MV-4-11 (cell line): ENCODE results near the gene PHLDB2.
"Not testable (repeated sequence)": the region's sequence is repeated elsewhere in the genome, so short reads cannot be mapped to it uniquely, and the experiment has no call there.

Source experiments
- DNase-seq: peaks from one replicate; lab custom pipeline; 2025; lab: John Stamatoyannopoulos, UW

Gene PHLDB2

GRCh38 chr3:111859061-111859973 lies at the start of gene PHLDB2:
Gene PHLDB2, plus strand, starts transcription at chr3:111859265. Its CDS starts 24,813 bp downstream, at chr3:111884078.
- no peak for DNase-seq

GRCh38 chr3:111810909-111811308 lies 48.2 kb upstream of the PHLDB2 start:
- no peak for DNase-seq

GRCh38 chr3:111811811-111812210 lies 47.3 kb upstream of the PHLDB2 start:
- DNase-seq = no peak

GRCh38 chr3:111812701-111813100 lies 46.4 kb upstream of the PHLDB2 start:
- no peak for DNase-seq

GRCh38 chr3:111813441-111813840 lies 45.6 kb upstream of the PHLDB2 start:
- no peak for DNase-seq

GRCh38 chr3:111813979-111814378 lies 45.1 kb upstream of the PHLDB2 start:
- DNase-seq = no peak

- DNase-seq = not testable (repeated sequence)
These were observed 42.3 kb upstream of the PHLDB2 start for GRCh38 chr3:111816771-111817170.

- DNase-seq = no peak
These were observed 39.1 kb upstream of the PHLDB2 start for GRCh38 chr3:111819927-111820326.

- DNase-seq = no peak
These were observed 38.4 kb upstream of the PHLDB2 start for GRCh38 chr3:111820651-111821050.

GRCh38 chr3:111821891-111822290 lies 37.2 kb upstream of the PHLDB2 start:
- no peak for DNase-seq

- DNase-seq = no peak
These were observed 36.3 kb upstream of the PHLDB2 start for GRCh38 chr3:111822804-111823203.

- no peak for DNase-seq
These were observed 35.7 kb upstream of the PHLDB2 start for GRCh38 chr3:111823341-111823855.

- no peak for DNase-seq
These were observed 34.7 kb upstream of the PHLDB2 start for GRCh38 chr3:111824351-111824750.

- no peak for DNase-seq
These were observed 31.2 kb upstream of the PHLDB2 start for GRCh38 chr3:111827871-111828270.

GRCh38 chr3:111828530-111828929 lies 30.5 kb upstream of the PHLDB2 start:
- DNase-seq = no peak

- no peak for DNase-seq
These were observed 30.0 kb upstream of the PHLDB2 start for GRCh38 chr3:111829023-111829422.

GRCh38 chr3:111831840-111832239 lies 27.2 kb upstream of the PHLDB2 start:
- peak; percentile 22 for DNase-seq

- DNase-seq = no peak
These were observed 22.0 kb upstream of the PHLDB2 start for GRCh38 chr3:111837112-111837511.

GRCh38 chr3:111838133-111838532 lies 20.9 kb upstream of the PHLDB2 start:
- no peak for DNase-seq

- DNase-seq = no peak
These were observed 13.0 kb upstream of the PHLDB2 start for GRCh38 chr3:111846039-111846438.

- no peak for DNase-seq
These were observed 12.3 kb upstream of the PHLDB2 start for GRCh38 chr3:111846717-111847116.

GRCh38 chr3:111848283-111848682 lies 10.8 kb upstream of the PHLDB2 start:
- no peak for DNase-seq

- DNase-seq = no peak
These were observed 10.3 kb upstream of the PHLDB2 start for GRCh38 chr3:111848778-111849177.

- DNase-seq = no peak
These were observed 8.5 kb upstream of the PHLDB2 start for GRCh38 chr3:111850537-111850936.
